ENCODE data around the gene IL37.

The IL37 gene

GRCh38 chr2:112910865-112911264, at the start of gene IL37:
Gene IL37, plus strand, starts transcription at chr2:112911165. Its CDS starts 1,848 bp downstream, at chr2:112913013.
- DNase-seq (ENCODE audit: low read depth in 2 of 2): no peak

- no peak for DNase-seq (ENCODE audit: low read depth in 2 of 2)
These were observed 46.9 kb upstream of the IL37 start for GRCh38 chr2:112864072-112864471.

GRCh38 chr2:112866128-112866835, 44.7 kb upstream of the IL37 start:
- no peak for DNase-seq (ENCODE audit: low read depth in 2 of 2)

GRCh38 chr2:112867701-112868631, 43.0 kb upstream of the IL37 start:
- no peak for DNase-seq (ENCODE audit: low read depth in 2 of 2)

- peak in 1 of 2 donors; percentile 7 for DNase-seq (ENCODE audit: low read depth in 2 of 2)
These were observed 41.6 kb upstream of the IL37 start for GRCh38 chr2:112869258-112869842.

- DNase-seq (ENCODE audit: low read depth in 2 of 2): no peak
These were observed 39.8 kb upstream of the IL37 start for GRCh38 chr2:112870841-112871835.

GRCh38 chr2:112876257-112876970, 34.6 kb upstream of the IL37 start:
- no peak for DNase-seq (ENCODE audit: low read depth in 2 of 2)

GRCh38 chr2:112876971-112877361, 34.0 kb upstream of the IL37 start:
- DNase-seq (ENCODE audit: low read depth in 2 of 2): no peak

- DNase-seq (ENCODE audit: low read depth in 2 of 2): no peak
These were observed 33.5 kb upstream of the IL37 start for GRCh38 chr2:112877423-112877822.

GRCh38 chr2:112879491-112880041, 31.4 kb upstream of the IL37 start:
- DNase-seq (ENCODE audit: low read depth in 2 of 2): no peak

- DNase-seq (ENCODE audit: low read depth in 2 of 2): no peak
These were observed 30.9 kb upstream of the IL37 start for GRCh38 chr2:112880091-112880531.

- DNase-seq (ENCODE audit: low read depth in 2 of 2): no peak
These were observed 30.3 kb upstream of the IL37 start for GRCh38 chr2:112880696-112881095.

GRCh38 chr2:112881217-112881985, 29.6 kb upstream of the IL37 start:
- DNase-seq (ENCODE audit: low read depth in 2 of 2): no peak

- DNase-seq (ENCODE audit: low read depth in 2 of 2): no peak
These were observed 27.3 kb upstream of the IL37 start for GRCh38 chr2:112883669-112884068.

- peak; percentile 58 to 71 for DNase-seq (ENCODE audit: low read depth in 2 of 2)
These were observed 26.0 kb upstream of the IL37 start for GRCh38 chr2:112884869-112885505.

- DNase-seq (ENCODE audit: low read depth in 2 of 2): no peak
These were observed 25.5 kb upstream of the IL37 start for GRCh38 chr2:112885506-112885902.

GRCh38 chr2:112886291-112886690, 24.7 kb upstream of the IL37 start:
- DNase-seq (ENCODE audit: low read depth in 2 of 2): no peak

GRCh38 chr2:112887964-112888749, 22.8 kb upstream of the IL37 start:
- no peak for DNase-seq (ENCODE audit: low read depth in 2 of 2)

Measured in activated CD4-positive, alpha-beta T cell treated with anti-CD3 and anti-CD28 coated beads for 24 hours (primary cell).